Right lobe of liver (tissue), 6 donors: Measurements from ENCODE around the gene VPS37C. TPM values are rescaled to one million over a fixed set of nuclear protein-coding genes. Genes with fewer than 3 reads are reported as not detected.

ENCODE experiments used
- ATAC-seq, 4 donors: fragments of 200-7000 bp; cut with Tn5 transposase; one replicate each; pipeline ENCODE4 v1.9.1; 2020; ENCODE audit warnings: mild to moderate bottlenecking in 4 of 4, moderate library complexity in 4 of 4
- DNase-seq, 3 donors: peaks; one replicate each; pipeline ENCODE4 v3.0.0-alpha.2; 2020
- H3K27ac ChIP-seq, 3 donors: fragments of 200-600 bp; one replicate each; pipeline ENCODE4 v1.8.0; 2022
- H3K27me3 ChIP-seq, 2 donors: fragments of 200-600 bp; one replicate each; pipeline ENCODE4 v1.8.0; 2022
- H3K36me3 ChIP-seq, 4 donors: fragments of 200-600 bp; sonication (generic) in 1 of 4; one replicate each; pipeline versions ENCODE4 v1.5.1 to v1.8.0; 2017 to 2022; ENCODE audit warnings: control low read depth in 1 of 4
- H3K4me1 ChIP-seq, 4 donors: fragments of 200-600 bp; sonication (generic) in 1 of 4; one replicate each; pipeline versions ENCODE4 v1.5.1 to v1.8.0; 2017 to 2022; ENCODE audit warnings: control low read depth in 1 of 4
- H3K4me3 ChIP-seq, 3 donors: fragments of 200-600 bp; one replicate each; pipeline ENCODE4 v1.8.0; 2022
- H3K9me3 ChIP-seq, 4 donors: fragments of 200-600 bp; sonication (generic) in 1 of 4; one replicate each; pipeline versions ENCODE4 v1.5.1 to v1.8.0; 2017 to 2022; ENCODE audit warnings: control low read depth in 1 of 4
- POLR2A ChIP-seq: fragments of 450-650 bp; IDR thresholded peaks from one replicate; pipeline ENCODE4 v1.6.1; 2017; ENCODE audit warnings: antibody characterized with exemption, mild to moderate bottlenecking
- WGBS: methylation state at CpG from one replicate; pipeline ENCODE4 v1.1.6; 2018; ENCODE audit warnings: low coverage, low lambda C conversion rate; ENCODE audit not compliant: insufficient coverage; ENCODE audit errors: missing lambda C conversion rate; 5-methylcytosine and 5-hydroxymethylcytosine counted together
- intact Hi-C, 2 donors: fragments of 100-400 bp; cut with DNase I; formaldehyde crosslinking; loops; one replicate each; pipeline versions ENCODE4 v1.11.2 to v1.14.1; 2022
- total RNA-seq, 6 experiments: library from RNA; depleted of rRNA in 2 of 6; stranded (reverse); fragments of >200 nt in 2 of 6; fragmentation: NEBNext Ultra II Directional in 3 of 6; extraction: Animal tissue kit (Norgen Biotek cat#: 25700) in 3 of 6; gene quantifications; one replicate each; pipeline versions ENCODE4 v1.1.0 to v1.2.4, GENCODE V29; 2016 to 2023
- TF ChIP-seq, protein P1 (sequence below), 4 donors: fragments of 200-600 bp in 3 of 4; fragments of 450-650 bp in 1 of 4; IDR thresholded peaks; one replicate each; pipeline versions ENCODE4 v1.5.1 to v1.8.0; 2016 to 2022; ENCODE audit warnings: antibody characterized with exemption in 4 of 4, mild to moderate bottlenecking in 2 of 4
- donor health status: DM: no; HTN: yes; CAD: no.
- donor health status: DM: no; HTN: no; CAD: no.
- donor health status: DM: no; HTN: no; CAD: no.
- donor health status: DM: no; HTN: yes; CAD: no.
- donor health status: DM: no; HTN: yes; CAD: no.

VPS37C gene
- total RNA-seq, 6 experiments from 2014 or later: 4.6 to 7.6 (median 6.0) TPM

- WGBS: 58% methylated on average over 6 of the region's 7 CpGs
- TF ChIP-seq, protein P1, sequence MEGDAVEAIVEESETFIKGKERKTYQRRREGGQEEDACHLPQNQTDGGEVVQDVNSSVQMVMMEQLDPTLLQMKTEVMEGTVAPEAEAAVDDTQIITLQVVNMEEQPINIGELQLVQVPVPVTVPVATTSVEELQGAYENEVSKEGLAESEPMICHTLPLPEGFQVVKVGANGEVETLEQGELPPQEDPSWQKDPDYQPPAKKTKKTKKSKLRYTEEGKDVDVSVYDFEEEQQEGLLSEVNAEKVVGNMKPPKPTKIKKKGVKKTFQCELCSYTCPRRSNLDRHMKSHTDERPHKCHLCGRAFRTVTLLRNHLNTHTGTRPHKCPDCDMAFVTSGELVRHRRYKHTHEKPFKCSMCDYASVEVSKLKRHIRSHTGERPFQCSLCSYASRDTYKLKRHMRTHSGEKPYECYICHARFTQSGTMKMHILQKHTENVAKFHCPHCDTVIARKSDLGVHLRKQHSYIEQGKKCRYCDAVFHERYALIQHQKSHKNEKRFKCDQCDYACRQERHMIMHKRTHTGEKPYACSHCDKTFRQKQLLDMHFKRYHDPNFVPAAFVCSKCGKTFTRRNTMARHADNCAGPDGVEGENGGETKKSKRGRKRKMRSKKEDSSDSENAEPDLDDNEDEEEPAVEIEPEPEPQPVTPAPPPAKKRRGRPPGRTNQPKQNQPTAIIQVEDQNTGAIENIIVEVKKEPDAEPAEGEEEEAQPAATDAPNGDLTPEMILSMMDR (IDR thresholded peaks at IDR 0.05): no peak
- TF ChIP-seq POLR2A: no peak
- Histone ChIP-seq H3K9me3 (no peaks in the 10 kb centered on the region), H3K4me3 (no peak overlapping the region), H3K4me1 (no peaks in the 10 kb centered on the region), H3K27ac (no peak overlapping the region), H3K27me3 (no peaks in the 10 kb centered on the region), H3K36me3 (no peaks in the 10 kb centered on the region)
- DNase-seq (no peak), ATAC-seq (no peak)
- intact Hi-C loops: no loop called here
Measured at GRCh38 chr11:61194981-61195695, 33.9 kb upstream of the VPS37C start.

- TF ChIP-seq, protein P1 (IDR thresholded peaks at IDR 0.05): no peak
- TF ChIP-seq POLR2A: no peak
- no peaks in the 10 kb centered on the region for H3K27me3 ChIP-seq
- peak in 2 of 4 donors; percentile 21 to 36 for ATAC-seq
- H3K27ac ChIP-seq: no peak overlapping the region
- no peaks in the 10 kb centered on the region for H3K4me1 ChIP-seq
- H3K9me3 ChIP-seq: no peaks in the 10 kb centered on the region
- intact Hi-C loops: no loop called here
- WGBS: 53% methylated on average over 8 of the region's 12 CpGs
- H3K36me3 ChIP-seq: no peaks in the 10 kb centered on the region
- DNase-seq: no peak
- no peak overlapping the region for H3K4me3 ChIP-seq
Measured at GRCh38 chr11:61194169-61194671, 33.0 kb upstream of the VPS37C start.

DNA sequence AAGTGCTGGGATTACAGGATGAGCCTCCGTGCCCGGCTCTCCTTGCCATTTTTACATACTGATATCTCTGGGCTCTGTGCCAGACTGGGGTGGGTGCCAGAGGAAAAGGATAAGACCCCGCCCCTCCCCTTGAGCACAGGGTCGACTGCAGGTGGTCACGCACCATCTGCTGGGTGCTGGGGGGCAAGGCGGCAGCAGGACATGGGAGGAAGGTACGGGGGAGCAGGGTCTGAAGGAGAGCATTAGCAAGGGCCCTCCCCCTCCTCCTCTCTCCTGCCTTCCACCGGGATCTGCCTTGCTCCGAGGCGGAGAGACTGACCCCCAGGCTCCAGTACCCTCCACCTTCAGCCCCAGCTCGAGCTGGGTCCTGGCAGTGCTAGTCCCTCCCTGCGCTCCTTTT lies 32.4 kb upstream of the VPS37C start:
- intact Hi-C loops: no loop called here

DNA sequence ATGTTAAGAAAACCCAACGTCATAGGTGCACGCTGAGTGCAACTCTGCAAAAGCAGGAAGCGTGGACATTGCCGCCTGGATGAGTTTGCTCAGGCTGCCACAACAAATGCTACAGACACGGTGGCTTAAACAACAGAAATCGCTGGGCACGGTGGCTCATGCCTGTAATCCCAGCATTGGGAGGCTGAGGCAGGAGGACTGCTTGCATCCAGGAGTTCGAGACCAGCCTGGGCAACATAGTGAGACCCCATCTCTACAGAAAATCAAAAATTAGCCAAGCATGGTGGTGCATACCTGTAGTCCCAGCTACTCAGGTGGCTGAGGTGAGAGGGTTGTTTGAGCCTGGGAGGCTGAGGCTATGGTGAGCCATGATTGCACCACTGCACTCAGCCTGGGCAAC lies 28.7 kb upstream of the VPS37C start:
- no peaks in the 10 kb centered on the region for H3K9me3 ChIP-seq
- intact Hi-C loops: loop anchor here in 1 of 2 donors (10.0 kb wide), 1 partner anchor 365 kb away; no protein-coding TSS in a partner anchor
- WGBS: 76% methylated on average over 7 of the region's 8 CpGs
- no peak overlapping the region for H3K27ac ChIP-seq
- ATAC-seq (no peak), DNase-seq (no peak)
- H3K4me3 ChIP-seq: no peak overlapping the region
- no peaks in the 10 kb centered on the region for H3K36me3 ChIP-seq
- TF ChIP-seq POLR2A: no peak
- no peaks in the 10 kb centered on the region for H3K27me3 ChIP-seq
- H3K4me1 ChIP-seq: no peaks in the 10 kb centered on the region

More for the DNA sequence above, 32.4 kb upstream of the VPS37C start:
- DNase-seq: no peak
- H3K9me3 ChIP-seq: no peaks in the 10 kb centered on the region
- 36% methylated on average over 10 of the region's 12 CpGs for WGBS
- no peak overlapping the region for H3K27ac ChIP-seq
- no peaks in the 10 kb centered on the region for H3K36me3 ChIP-seq
- H3K4me3 ChIP-seq: no peak overlapping the region
- H3K27me3 ChIP-seq: no peaks in the 10 kb centered on the region
- TF ChIP-seq, protein P1 (IDR thresholded peaks at IDR 0.05): no peak
- TF ChIP-seq POLR2A: no peak
- ATAC-seq: peak in 1 of 4 donors; percentile 28
- no peaks in the 10 kb centered on the region for H3K4me1 ChIP-seq

GRCh38 chr11:61187505-61188130 lies 26.4 kb upstream of the VPS37C start:
- Histone ChIP-seq H3K27me3 (no peaks in the 10 kb centered on the region), H3K27ac (no peak overlapping the region), H3K4me3 (no peak overlapping the region), H3K9me3 (no peaks in the 10 kb centered on the region), H3K36me3 (no peaks in the 10 kb centered on the region), H3K4me1 (no peaks in the 10 kb centered on the region)
- TF ChIP-seq, protein P1 (IDR thresholded peaks at IDR 0.05): peak; percentile 86 to 93 (median 93)
- TF ChIP-seq POLR2A: no peak
- intact Hi-C loops: loop anchor here in 1 of 2 donors (10.0 kb wide), 1 partner anchor 363 kb away; no protein-coding TSS in a partner anchor
- ATAC-seq: peak; percentile 82 to 90 (median 86)
- peak in 2 of 3 donors; percentile 57 to 66 for DNase-seq
- 32% methylated on average over 11 of the region's 11 CpGs for WGBS
